Prostate gland (tissue), 2 donors: Measurements from ENCODE around the gene FGFRL1. TPM values are rescaled to one million over a fixed set of nuclear protein-coding genes. Genes with fewer than 3 reads are reported as not detected.

Source experiments
- DNase-seq: peaks from one replicate; pipeline ENCODE4 v3.0.0-alpha.2; 2019; ENCODE audit warnings: low spot score
- H3K27ac ChIP-seq, 2 donors: fragments of 200-600 bp; sonication (generic); 2 replicates each; pipeline ENCODE4 v1.5.1; 2017 to 2019
- H3K27me3 ChIP-seq: fragments of 200-600 bp; sonication (generic); replicated peaks from 2 replicates; pipeline ENCODE4 v1.5.1; 2019; ENCODE audit not compliant: insufficient read depth
- H3K36me3 ChIP-seq, 2 donors: fragments of 200-600 bp; sonication (generic); 1 replicate in 1 of 2; 2 replicates in 1 of 2; pipeline versions ENCODE4 v1.5.1 to v1.8.1; 2017 to 2019
- H3K4me1 ChIP-seq: fragments of 200-600 bp; sonication (generic); replicated peaks from 2 replicates; pipeline ENCODE4 v1.5.1; 2019
- H3K4me3 ChIP-seq, 2 donors: fragments of 200-600 bp; sonication (generic); 2 replicates each; pipeline ENCODE4 v1.5.1; 2017 to 2019
- H3K9me3 ChIP-seq: fragments of 200-600 bp; sonication (generic); 2 replicates; pipeline ENCODE4 v1.5.1; 2017
- CTCF ChIP-seq, 4 experiments: fragments of 200-600 bp in 2 of 4; fragments of 450-650 bp in 2 of 4; sonication (generic) in 2 of 4; IDR thresholded peaks; 1 replicate in 3 of 4; 2 replicates in 1 of 4; pipeline ENCODE4 v1.5.1; 2016 to 2019; ENCODE audit warnings: antibody characterized with exemption in 4 of 4, mild to moderate bottlenecking in 2 of 4, moderate library complexity in 2 of 4
- POLR2A ChIP-seq: fragments of 450-650 bp; IDR thresholded peaks from one replicate; pipeline ENCODE4 v1.6.1; 2016; ENCODE audit warnings: antibody characterized with exemption, mild to moderate bottlenecking
- POLR2AphosphoS5 ChIP-seq: sonication (generic); formaldehyde crosslinking; IDR thresholded peaks from one replicate; pipeline ENCODE4 v1.6.1; 2017; ENCODE audit warnings: antibody characterized with exemption
- WGBS: methylation state at CpG from one replicate; pipeline ENCODE4 v1.1.5; 2018; 5-methylcytosine and 5-hydroxymethylcytosine counted together
- intact Hi-C: fragments of 100-400 bp; cut with DNase I; formaldehyde crosslinking; loops from one replicate; pipeline ENCODE4 v1.14.2; 2022
- total RNA-seq, 2 donors: library from RNA; depleted of rRNA; stranded (reverse); fragments of >200 nt; gene quantifications; one replicate each; pipeline ENCODE4 v1.1.0, GENCODE V29; 2016

FGFRL1 gene
- total RNA-seq, 2 donors from 2014 or later: 26.6 to 29.4 TPM

- WGBS: 63% methylated on average over 16 of the region's 16 CpGs
- H3K36me3 ChIP-seq: no peaks in the 10 kb centered on the region
- TF ChIP-seq POLR2A (no peak), POLR2AphosphoS5 (no peak), CTCF (IDR thresholded peaks at IDR 0.05) (no peak)
- H3K27ac ChIP-seq: peak overlapping the region in 1 of 2 donors; percentile 23
- peaks cover 15% of the 10 kb centered on the region for H3K4me1 ChIP-seq
- intact Hi-C loops: no loop called here
- no peak overlapping the region for H3K4me3 ChIP-seq
- H3K9me3 ChIP-seq: no peaks in the 10 kb centered on the region
- no peaks in the 10 kb centered on the region for H3K27me3 ChIP-seq
- DNase-seq: no peak
Observed at GRCh38 chr4:1038948-1039492, 27.6 kb downstream of the FGFRL1 start.

DNA sequence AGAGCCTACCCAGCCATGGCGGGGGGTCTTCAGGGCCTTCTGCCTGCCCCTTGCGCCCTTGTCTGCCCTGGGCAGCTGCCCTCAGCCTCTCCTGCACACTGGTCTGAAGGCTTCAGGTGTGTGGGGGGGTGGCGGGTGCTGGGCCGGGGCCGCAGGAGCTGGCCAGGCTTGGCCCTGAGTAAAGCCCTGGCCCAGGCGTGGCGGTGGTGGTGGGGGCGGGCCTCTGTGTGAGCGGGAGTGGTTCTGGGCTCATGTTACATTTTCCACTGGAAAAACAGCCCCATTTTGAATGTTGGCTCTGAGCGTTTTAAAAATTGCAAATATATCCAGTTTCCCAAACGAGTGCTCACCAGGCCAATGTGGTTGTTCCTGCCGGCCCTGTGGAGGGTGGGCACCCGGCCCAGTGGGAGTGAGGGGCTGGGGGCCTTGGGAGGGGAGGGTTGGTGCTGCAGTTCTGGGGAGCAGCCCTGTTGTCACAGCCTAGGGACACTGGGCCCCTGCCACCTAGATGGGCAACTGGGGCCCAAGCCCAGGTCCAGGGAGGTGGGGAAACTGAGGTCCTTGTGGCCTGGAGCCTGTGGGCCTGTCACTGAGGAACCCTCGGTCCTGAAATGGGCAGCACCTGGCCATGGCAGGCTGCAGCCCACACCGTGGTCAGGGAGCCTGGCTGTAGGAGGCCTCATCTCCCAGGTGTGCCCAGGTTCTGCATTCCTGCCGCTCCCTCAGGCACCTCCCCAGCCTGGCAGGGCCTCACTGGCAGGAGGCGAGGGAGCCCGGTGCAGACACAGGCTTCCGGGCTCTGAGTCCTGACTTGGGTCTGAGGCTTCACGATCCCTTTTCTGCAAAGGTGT, 28.3 kb downstream of the FGFRL1 start:
- DNase-seq: peak; percentile 48
- no peak overlapping the region for H3K4me3 ChIP-seq
- H3K27me3 ChIP-seq: no peaks in the 10 kb centered on the region
- no peaks in the 10 kb centered on the region for H3K9me3 ChIP-seq
- intact Hi-C loops: no loop called here
- H3K27ac ChIP-seq: peak overlapping the region in 1 of 2 donors; percentile 23
- no peak for TF ChIP-seq POLR2A
- no peak for TF ChIP-seq POLR2AphosphoS5
- TF ChIP-seq CTCF (IDR thresholded peaks at IDR 0.05): no peak
- peaks cover 15% of the 10 kb centered on the region for H3K4me1 ChIP-seq
- H3K36me3 ChIP-seq: no peaks in the 10 kb centered on the region
- 29% methylated on average over 18 of the region's 20 CpGs for WGBS

DNA sequence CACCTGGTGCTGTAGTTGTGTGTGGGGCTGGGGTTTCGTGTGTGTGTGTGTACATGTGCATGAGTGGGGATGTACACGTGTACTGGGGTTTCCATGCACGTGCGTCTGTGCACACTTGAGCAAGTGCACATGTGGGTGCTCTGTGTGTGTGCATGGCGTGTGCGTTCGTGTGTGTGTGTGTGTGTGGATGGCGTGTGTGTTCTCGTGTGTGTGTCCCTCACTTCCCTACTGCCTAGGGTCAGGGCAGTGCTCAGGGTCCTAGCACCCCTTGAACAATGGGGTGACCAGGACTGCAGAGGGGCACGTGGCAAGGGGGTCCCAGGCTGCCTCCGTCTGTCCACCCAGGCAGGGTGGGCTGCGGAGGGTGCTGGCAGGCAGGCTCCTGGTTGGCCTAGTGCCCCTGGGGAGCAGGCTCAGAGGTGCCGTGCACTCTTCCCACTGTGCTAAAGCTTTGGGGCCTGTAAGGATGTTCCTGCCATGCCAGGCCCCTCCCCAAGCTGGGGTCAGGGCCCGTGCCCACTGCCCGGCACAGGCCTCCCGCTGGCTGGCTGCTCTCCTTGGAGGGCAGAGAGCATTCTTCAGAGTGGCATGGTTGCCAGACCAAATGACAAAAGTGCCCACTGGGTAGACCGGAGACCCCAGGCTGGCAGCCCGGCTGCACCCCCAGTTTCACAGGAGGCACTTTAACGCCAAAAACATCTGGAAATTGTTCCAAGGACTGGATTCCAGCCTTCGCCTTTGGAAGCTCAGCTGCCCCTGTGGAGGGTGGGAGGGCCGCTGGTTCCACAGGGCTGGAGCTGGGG, 29.1 kb downstream of the FGFRL1 start:
- no peak for TF ChIP-seq CTCF (IDR thresholded peaks at IDR 0.05)
- TF ChIP-seq POLR2A: no peak
- no peak for TF ChIP-seq POLR2AphosphoS5
- DNase-seq: no peak
- WGBS: 82% methylated on average over 21 of the region's 21 CpGs
- Histone ChIP-seq H3K4me3 (no peak overlapping the region), H3K27me3 (no peaks in the 10 kb centered on the region), H3K27ac (no peak overlapping the region), H3K4me1 (peaks cover 15% of the 10 kb centered on the region), H3K9me3 (no peaks in the 10 kb centered on the region), H3K36me3 (no peaks in the 10 kb centered on the region)
- intact Hi-C loops: no loop called here

- peaks cover 15% of the 10 kb centered on the region for H3K4me1 ChIP-seq
- no peaks in the 10 kb centered on the region for H3K36me3 ChIP-seq
- H3K27me3 ChIP-seq: no peaks in the 10 kb centered on the region
- no peak for TF ChIP-seq CTCF (IDR thresholded peaks at IDR 0.05)
- no peak for TF ChIP-seq POLR2A
- TF ChIP-seq POLR2AphosphoS5: peak; percentile 24
- H3K4me3 ChIP-seq: no peak overlapping the region
- intact Hi-C loops: no loop called here
- no peaks in the 10 kb centered on the region for H3K9me3 ChIP-seq
- H3K27ac ChIP-seq: no peak overlapping the region
- no peak for DNase-seq
- WGBS: 21% methylated on average over 32 of the region's 36 CpGs
Observed at GRCh38 chr4:1041147-1041935, 29.9 kb downstream of the FGFRL1 start.
